ENCODE measurements around the gene P4HA3.

P4HA3 gene

GRCh38 chr11:74257959-74258553, 53.4 kb downstream of the P4HA3 start:
- peak; percentile 1 for DNase-seq

GRCh38 chr11:74256378-74257133, 54.9 kb downstream of the P4HA3 start:
- no peak for DNase-seq

GRCh38 chr11:74255741-74256375, 55.6 kb downstream of the P4HA3 start:
- peak; percentile 36 for DNase-seq

- DNase-seq, result no peak
Observed at GRCh38 chr11:74253361-74253760, 58.1 kb downstream of the P4HA3 start.

- DNase-seq, result no peak
Observed at GRCh38 chr11:74249496-74249895, 61.9 kb downstream of the P4HA3 start.

- no peak for DNase-seq
Observed at GRCh38 chr11:74248469-74248868, 63.0 kb downstream of the P4HA3 start.

- peak; percentile 8 for DNase-seq
Observed at GRCh38 chr11:74238243-74238642, 73.2 kb downstream of the P4HA3 start.

GRCh38 chr11:74237541-74237940, 73.9 kb downstream of the P4HA3 start:
- DNase-seq, result no peak

- DNase-seq, result no peak
Observed at GRCh38 chr11:74235121-74235520, 76.3 kb downstream of the P4HA3 start.

- DNase-seq, result no peak
Observed at GRCh38 chr11:74233683-74234082, 77.8 kb downstream of the P4HA3 start.

GRCh38 chr11:74232311-74232950, 79.0 kb downstream of the P4HA3 start:
- DNase-seq, result no peak

GRCh38 chr11:74226907-74227306, 84.5 kb downstream of the P4HA3 start:
- no peak for DNase-seq

GRCh38 chr11:74225565-74225964, 85.9 kb downstream of the P4HA3 start:
- no peak for DNase-seq

GRCh38 chr11:74221816-74222215, 89.6 kb downstream of the P4HA3 start:
- no peak for DNase-seq

GRCh38 chr11:74220376-74220775, 91.1 kb downstream of the P4HA3 start:
- no peak for DNase-seq

Measured in NCI-H1694 treated with DMSO at 0.1 percent for 48 hours (cell line).